ENCODE results near the gene MXD4.

Gene MXD4

DNA sequence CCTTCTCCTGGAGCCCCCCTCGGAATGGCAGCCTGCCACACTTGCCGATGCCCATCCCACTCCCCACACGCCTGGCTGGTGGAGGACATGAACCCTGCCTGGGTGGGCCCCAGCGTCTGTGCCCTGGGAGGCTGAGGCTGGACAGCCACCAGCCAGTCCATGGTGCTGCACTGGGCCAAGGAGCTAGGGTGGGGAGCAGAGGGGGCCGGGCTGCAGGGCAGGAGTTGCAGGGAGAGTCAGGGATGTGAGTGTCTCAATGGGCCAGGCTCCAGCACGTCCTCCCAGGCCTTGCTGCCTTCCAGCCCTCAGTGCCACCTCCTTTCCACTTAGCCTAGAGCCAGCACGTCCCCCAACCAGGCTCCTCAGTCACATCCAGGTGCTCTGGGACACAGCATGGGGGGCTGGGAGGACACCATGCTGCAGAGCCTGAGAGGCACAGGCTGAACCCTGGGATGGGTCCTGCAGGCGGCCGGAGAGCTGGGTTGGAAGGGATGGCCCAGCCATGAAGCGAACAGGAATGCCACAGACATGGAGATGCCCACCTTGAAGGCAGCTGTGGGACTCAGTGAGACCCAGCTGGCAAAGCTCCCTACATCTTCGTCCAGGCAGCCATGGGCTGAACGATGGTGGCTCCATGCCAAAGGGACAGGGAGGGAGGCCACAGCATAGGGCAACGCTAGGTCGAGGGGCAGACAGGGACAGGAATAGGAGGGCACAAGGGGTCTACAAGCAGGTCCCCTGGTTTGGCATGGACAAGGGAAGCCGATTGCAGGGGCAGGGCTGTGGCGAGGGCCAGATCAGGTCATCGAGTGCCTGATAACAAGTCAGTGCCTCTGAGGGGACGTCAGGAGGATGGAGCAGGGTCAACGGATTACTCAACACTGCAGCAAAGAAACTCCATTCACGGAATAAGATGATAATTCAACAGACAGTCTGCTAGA, 30.1 kb upstream of the MXD4 start:
- no peak for DNase-seq (ENCODE audit: low read depth)

DNA sequence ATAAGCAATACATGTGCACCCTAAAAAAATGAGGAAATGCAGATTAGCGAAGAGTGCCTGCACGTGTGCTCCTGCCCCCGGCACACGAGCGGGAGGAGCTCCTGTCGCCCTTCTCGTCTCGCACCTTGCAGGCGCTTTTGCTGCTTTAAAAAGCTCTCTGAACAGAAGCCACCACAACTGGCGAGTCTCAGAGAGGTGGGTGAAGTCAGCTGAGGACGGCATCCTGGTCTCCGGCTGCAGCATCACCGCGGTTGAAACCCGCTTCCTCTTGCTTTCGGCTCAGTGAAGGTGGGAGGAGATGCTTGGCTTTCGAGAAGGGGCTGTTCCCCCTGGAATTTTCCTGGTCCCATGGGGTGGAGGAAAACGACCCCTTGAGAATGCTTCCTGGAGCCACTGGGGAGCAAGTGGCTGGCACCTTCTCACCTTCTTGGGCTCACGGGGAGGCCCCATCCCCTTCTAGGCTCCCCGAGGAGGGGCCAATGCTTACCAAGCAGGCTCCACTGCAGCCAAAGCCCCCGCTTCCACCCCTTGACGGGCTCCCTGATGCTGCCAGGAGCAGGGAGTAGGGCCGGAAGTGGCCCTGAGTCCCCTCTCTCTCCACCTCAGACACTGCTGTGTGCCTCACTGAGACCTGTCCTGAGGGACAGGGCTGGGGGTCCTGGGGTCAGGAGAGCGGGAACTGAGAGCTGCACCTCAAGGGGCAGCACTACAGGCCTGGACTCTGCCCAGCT, 29.2 kb upstream of the MXD4 start:
- DNase-seq (ENCODE audit: low read depth): peak; percentile 22

GRCh38 chr4:2290488-2290887, 28.6 kb upstream of the MXD4 start:
- DNase-seq (ENCODE audit: low read depth): no peak

DNA sequence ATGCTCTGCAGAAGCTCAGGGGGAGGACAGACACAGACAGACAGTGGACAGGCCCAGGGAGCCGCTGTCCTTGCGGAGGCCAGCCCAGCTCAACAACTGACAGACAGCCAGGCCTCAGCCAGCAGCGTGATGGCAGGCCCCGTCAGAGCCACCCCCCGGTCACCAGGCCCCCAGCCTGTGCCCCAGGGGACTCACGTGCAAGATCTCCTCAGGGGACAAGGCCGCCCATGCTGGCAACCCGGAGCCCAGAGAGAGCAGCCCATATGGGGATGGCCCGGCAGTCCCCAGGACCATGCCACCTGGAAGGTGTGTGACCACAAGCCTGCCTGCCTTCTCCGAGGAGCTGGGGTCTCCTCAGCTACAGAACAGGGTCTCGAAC, 28.0 kb upstream of the MXD4 start:
- DNase-seq (ENCODE audit: low read depth): no peak

DNA sequence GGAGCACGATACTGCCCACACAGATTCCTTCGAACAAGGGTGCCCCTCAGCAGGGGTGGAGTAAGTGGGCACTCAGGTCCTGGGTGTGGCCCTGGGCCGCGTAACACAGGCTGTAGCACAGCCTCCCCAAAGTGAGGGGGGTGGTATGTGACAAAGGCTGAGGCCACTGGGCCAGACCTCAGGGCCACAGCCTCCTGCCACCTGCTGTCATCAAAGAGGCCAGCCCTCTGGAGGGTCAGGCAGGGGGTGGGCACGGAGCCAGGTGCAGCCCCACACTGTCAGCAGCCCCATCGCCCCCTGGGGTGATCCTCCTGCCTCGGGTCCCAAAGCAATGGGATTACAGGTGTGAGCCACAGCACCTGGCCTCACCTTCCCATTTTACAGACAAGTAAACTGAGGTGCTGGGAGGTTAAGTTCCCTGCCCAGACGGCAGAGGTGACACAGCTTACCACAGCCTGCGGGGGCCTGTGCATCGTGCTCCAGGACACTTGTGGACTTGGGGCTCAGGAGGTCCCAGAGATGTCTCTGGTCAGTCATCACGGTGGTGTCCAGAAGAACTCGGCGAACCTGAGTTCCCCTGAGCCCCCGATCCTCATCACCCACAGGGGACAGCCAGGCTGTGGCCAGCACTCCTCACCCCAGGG, 27.5 kb upstream of the MXD4 start:
- DNase-seq (ENCODE audit: low read depth): no peak

DNA sequence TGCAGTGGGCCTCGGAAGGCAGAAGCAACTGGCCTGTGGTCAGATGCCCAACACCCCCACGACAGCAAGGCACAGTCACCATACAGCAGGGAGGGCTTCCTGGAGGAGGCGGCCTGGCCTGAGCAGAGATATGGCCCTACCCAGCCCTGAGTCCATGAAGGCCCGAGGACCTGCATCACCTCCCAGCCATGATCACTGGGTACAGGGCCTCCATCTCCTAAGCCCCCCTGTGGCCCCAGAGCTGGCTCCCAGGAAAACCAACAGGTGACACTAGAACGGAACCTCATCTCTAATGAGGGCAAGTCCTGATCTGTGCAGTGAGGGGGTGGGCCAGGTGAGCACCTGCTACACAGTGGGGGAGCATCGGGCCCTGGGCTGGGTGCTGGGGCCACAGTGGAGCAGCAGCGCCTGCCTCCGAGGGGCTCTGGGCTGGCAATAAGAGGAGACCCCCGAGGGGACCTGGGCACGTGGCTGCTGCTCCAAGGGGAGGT, 26.2 kb upstream of the MXD4 start:
- no peak for DNase-seq (ENCODE audit: low read depth)

DNA sequence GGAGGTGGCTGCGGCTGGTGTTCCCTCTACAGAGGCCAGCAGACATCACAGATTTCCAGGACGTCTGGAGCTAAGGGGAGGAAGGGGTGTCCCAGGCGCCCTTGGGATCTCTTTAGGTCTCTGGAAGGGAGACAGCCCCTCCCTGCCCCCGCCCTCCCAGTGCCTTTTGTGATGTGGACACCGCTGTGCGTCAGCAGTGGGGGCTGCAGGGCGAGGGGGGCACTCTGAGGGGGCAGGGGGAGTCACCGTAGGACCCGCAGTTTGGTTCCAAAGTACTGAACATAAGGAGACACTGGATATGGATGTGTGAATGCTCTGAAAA, 25.6 kb upstream of the MXD4 start:
- no peak for DNase-seq (ENCODE audit: low read depth)

DNA sequence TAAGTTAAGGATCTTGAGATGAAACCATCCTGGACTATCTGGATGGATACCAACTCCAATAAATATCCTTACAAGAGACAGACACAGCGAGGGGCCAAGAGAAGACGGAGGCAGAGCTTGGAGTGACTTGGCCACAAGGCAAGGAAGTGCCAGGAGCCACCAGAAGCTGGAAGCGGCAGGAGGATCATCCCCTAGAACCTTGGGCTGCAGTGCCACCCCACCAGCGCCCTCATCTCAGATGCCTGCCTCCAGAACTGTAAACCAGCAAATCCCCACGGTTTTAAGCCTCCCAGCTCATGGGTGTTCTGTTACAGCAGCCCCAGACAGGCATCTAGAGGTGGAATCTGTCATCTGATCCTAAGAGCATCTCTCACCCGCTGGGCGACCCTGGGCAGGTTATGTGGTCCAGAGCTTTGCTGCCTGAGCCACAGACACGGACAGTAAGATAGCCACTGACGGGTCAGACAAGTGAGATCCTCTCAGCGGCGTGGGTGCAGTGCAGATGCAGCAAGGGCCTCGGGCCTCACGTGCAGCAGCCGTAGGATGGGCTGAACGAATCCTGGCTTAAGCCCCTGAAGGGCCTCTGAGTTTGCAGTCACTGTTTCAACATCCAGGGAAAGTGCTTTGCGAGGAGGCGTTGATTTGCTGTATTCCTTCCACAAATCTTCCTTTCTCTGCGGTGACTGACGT, 25.1 kb upstream of the MXD4 start:
- DNase-seq (ENCODE audit: low read depth): no peak

- DNase-seq (ENCODE audit: low read depth): no peak
Measured at GRCh38 chr4:2285613-2286381, 23.9 kb upstream of the MXD4 start.

DNA sequence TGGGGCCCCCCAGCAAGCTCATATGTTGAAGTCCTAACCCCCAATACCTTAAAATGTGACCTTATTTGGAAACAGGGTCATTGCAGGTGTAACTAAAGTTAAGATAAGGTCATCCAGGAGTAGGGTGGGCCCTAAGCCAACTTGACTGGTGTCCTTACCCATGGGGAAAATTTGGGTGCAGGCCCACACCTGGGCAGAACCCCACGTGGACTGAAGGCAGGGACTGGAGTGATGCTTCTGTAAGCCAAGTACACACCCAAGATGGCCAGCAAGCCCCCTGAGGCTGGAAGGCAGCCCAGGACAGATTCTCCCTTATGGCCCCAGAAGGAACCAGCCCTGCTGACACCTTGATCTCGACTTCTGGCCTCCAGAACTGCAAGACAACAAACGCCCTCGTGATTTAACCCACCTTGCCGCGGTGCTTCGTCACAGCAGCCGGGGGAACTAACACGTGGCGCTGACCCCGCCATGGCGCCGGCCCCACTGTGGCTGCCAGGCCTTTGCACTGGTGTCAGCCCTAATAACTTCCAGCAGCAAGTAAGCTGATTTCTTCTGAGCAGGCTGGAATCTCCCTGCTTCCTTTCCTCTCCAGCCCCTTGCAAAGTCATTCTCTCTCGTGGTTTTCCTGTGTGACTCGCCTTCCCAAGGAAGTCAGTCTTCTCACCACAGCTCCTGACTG, 23.2 kb upstream of the MXD4 start:
- DNase-seq (ENCODE audit: low read depth): no peak

DNA sequence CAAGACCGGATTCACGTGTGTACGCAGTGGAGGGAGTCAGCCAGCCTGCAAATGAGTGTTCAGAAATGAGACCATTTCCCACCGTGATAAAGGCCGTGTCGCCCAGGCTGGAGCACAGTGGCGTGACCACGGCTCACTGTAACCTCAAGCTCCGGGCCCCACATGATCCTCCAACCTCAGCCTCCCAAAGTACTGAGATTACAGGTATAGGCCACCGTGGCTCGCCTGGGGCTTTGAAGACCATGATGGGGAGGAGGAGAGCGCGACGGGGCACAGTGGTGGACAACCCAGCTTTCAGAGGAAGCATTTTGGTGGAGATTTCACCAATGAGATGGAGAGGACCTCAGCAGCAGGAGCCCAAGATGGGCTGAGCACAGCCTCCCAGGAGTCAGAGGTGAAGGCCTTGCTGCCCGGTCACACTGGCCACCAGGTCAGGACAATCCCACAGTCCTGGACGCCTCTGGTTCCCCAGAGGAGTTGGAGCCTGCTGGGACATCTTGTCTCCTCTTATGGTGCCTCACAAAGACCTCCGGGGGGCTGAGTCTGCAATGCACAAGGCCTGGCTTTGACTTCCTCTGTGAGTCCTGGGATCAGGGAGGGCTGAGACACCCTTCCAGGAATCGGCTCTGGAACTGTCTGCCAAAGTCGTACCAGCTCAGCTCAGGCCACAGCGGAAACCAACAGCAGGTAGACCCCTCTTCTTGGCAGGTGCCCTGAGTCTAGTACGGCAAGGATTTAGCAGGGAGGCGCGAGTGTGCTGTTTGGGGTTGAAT, 22.4 kb upstream of the MXD4 start:
- DNase-seq (ENCODE audit: low read depth): no peak

GRCh38 chr4:2283199-2283711, 21.3 kb upstream of the MXD4 start:
- DNase-seq (ENCODE audit: low read depth): no peak

DNA sequence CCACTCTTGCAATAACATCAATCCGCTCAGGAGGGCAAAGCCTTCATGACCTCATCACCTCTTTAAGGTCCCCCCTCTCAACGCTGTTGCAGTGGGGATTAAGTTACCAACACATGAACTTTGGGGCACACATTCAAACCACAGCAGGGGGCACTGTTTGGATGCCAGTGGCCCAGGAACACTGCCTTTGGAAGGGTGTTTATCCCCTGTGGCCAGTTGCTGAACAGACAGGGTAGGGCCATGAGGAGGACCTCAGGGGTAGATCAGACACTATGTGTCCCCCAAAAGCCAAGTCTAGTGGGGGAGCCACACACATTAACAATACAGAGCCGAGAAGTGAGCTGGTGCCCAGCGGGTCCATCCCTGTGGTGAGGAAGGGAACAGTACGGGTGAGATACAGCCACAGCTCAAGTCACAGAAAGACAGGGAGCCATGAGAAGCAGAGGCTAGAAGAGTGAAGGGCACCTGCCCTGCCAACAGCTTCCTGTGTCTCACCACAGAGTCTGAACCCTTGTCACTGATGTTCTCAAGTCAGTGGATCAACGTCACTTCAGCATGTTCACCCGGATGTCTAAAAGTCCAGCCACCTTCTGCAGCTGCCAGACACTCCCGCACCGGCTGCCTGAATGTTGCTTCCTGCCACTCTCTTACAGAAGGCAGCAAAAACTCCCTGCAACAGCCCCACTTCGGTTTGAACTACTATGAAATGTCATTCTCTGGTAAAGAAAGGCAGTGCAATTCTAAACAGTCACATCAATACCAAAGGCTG, 19.9 kb upstream of the MXD4 start:
- no peak for DNase-seq (ENCODE audit: low read depth)

DNA sequence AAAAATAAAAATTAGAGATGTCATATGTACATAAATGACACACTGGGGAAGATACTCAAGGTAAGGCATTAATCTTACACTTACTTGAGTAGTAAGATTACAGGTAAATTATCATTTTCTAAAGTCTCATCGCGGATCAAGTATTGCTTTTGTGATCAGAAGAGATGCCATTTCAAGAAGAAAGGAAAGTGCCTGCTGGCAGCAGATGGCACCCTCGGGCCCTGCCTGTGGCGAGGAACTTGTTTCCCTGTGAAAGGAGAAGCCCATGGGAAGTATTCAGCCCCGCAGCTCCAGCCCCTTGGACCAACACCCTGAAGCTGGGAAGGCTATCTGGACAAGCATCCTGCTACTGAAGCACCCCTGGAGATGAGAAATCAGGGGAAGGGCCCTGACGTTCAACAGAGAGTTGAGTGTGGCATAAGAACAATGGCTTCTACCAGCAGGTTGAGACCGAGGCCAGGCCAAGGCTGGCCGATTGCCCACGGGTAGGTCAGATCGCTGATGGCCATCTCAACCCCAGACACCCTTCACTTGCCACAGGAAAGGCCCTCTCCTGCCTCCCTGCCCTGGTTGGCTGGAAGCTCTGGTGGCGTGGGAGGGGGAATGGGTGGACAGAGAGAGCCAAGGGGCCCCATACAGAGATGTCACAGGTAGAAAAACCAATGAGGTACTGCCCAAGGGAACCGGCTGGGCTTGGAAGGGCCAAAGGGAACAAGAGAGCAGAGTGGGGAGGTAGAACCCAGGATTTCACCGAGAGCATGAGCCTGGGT, 18.8 kb upstream of the MXD4 start:
- DNase-seq (ENCODE audit: low read depth): no peak

GRCh38 chr4:2277956-2278355, 16.0 kb upstream of the MXD4 start:
- no peak for DNase-seq (ENCODE audit: low read depth)

DNA sequence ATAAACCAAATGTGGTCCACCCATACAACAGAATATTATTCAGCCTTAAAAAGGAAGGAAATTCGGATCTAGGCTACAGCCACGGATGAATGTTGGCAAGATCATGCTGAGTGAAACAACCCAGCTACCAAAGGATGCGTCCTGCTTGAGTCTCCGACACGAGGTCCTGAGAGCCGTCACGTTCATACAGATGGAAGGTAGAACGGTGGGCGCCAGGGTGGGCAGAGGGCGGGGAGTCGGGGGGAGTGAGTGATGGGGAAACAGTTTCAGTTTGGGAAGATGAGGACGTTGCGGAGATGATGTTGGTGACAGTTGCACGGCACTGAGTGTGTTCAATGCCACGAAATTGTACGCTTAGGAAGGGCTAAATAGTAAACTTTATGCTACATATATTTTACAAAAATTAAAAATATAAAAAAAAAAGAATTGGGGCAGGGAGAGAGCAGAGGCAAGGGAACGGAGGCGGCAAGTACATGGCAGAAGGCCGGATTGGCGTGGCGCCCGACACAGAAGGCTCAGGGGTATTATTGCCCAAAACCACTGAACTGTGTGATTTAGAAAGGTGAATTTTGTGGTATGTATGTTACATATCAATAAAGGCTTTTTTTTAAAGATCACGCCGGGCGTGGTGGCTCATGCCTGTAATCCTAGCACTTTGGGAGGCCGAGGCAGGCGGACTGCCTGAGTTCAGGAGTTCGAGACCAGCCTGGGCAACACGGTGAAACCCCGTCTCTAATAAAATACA, 14.8 kb upstream of the MXD4 start:
- DNase-seq (ENCODE audit: low read depth): no peak

- DNase-seq (ENCODE audit: low read depth): no peak
Measured at GRCh38 chr4:2275546-2276251, 13.8 kb upstream of the MXD4 start.

Data from stimulated activated CD8-positive, alpha-beta memory T cell treated with anti-CD3 and anti-CD28 coated beads, Interleukin-15, amount 100 ng/mL, for 24 hours (primary cell).